Motor neuron (in vitro differentiated cells): ENCODE results near the gene EIF4A3. TPM values are rescaled to one million over a fixed set of nuclear protein-coding genes. Genes with fewer than 3 reads are reported as not detected.

Experiments used
- ATAC-seq, 8 experiments: fragments of 200-7000 bp; cut with Tn5 transposase; replicated peaks in 6 of 8; 2 replicates each; pipeline ENCODE4 v1.8.0; 2021; ENCODE audit warnings: mild to moderate bottlenecking in 8 of 8, moderate library complexity in 8 of 8
- H3K27ac ChIP-seq, 2 donors: fragments of 250-450 bp; sonication (Bioruptor Pico); 2 replicates each; pipeline ENCODE4 v1.9.0; 2021; ENCODE audit warnings: antibody characterized with exemption in 2 of 2, mild to moderate bottlenecking in 2 of 2, moderate library complexity in 1 of 2
- H3K4me1 ChIP-seq, 2 donors: fragments of 250-450 bp; sonication (Bioruptor Pico); replicated peaks in 1 of 2; 2 replicates each; pipeline ENCODE4 v1.6.1; 2021; ENCODE audit warnings: antibody characterized with exemption in 2 of 2, mild to moderate bottlenecking in 2 of 2, moderate library complexity in 1 of 2
- H3K4me3 ChIP-seq, 5 donors: fragments of 250-450 bp; sonication (Bioruptor Pico); 2 replicates each; pipeline ENCODE4 v1.9.0; 2021; ENCODE audit warnings: antibody characterized with exemption in 5 of 5, mild to moderate bottlenecking in 5 of 5, moderate library complexity in 4 of 5
- WGBS, 10 experiments: fragments of 450-650 bp; shearing (Covaris generic); methylation state at CpG; one replicate each; pipeline ENCODE4 v1.0.0; 2022; 5-methylcytosine and 5-hydroxymethylcytosine counted together
- in situ Hi-C, 9 experiments: fragments of 400-800 bp; cut with MboI; loops; one replicate each; pipeline ENCODE4 v1.15.0; 2021; ENCODE audit warnings: low sequenced_read_pairs in 9 of 9, low pct_unique_long_range_greater_than_20kb in 2 of 9; ENCODE audit not compliant: unreplicated experiment in 9 of 9
- total RNA-seq, 8 experiments: library from RNA; unstranded; fragments of 300-600 nt; gene quantifications; 2 replicates each; pipeline versions ENCODE4 v1.2.3 to v1.2.4, GENCODE V29; 2022

EIF4A3 gene
- total RNA-seq, 8 experiments from 2014 or later = 63.4 to 192 (median 95.1) TPM

GRCh38 chr17:80106176-80106575 lies 40.8 kb downstream of the EIF4A3 start:
- 47 to 93% (median 74%) methylated on average over 2 to 8 of the region's 10 CpGs; no CpG with 5 or more reads in 6 of the 10 experiments for WGBS, 10 experiments
- ATAC-seq = peak in 2 of 8 experiments; percentile 8 to 63
- Histone ChIP-seq H3K4me1 (peaks cover 30 to 32% of the 10 kb centered on the region in 2 donors), H3K27ac (no peak overlapping the region), H3K4me3 (no peak overlapping the region)
- in situ Hi-C loops = no loop called here

DNA sequence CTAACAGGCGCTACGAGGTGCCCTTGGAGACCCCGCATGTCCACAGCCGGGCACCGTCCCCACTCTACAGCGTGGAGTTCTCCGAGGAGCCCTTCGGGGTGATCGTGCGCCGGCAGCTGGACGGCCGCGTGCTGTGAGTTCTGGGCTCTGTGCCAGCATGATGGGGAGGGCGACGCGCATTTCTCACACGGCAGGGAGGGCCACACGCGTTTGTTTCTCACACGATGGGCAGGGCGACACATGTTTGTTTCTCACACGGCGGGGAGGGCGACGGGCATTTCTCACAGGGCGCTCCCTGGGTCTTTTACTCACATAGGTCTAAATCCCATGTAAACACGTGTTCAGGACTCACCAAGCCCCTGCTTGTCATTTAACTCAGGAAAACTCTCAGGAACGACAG lies 41.2 kb downstream of the EIF4A3 start:
- Histone ChIP-seq H3K4me1 (peaks cover 32 to 34% of the 10 kb centered on the region in 2 donors), H3K4me3 (no peak overlapping the region), H3K27ac (no peak overlapping the region)
- ATAC-seq = peak in 1 of 8 experiments; percentile 27
- WGBS, 10 experiments = 0 to 60% (median 55%) methylated on average over 1 to 7 of the region's 29 CpGs; no CpG with 5 or more reads in 5 of the 10 experiments
- in situ Hi-C loops = no loop called here

- whole genome bisulfite sequencing, 10 experiments = 93 to 100% methylated on average over 2 to 3 of the region's 18 CpGs; no CpG with 5 or more reads in 8 of the 10 experiments
- peaks cover 33 to 36% of the 10 kb centered on the region in 2 donors for H3K4me1 ChIP-seq
- H3K27ac ChIP-seq = no peak overlapping the region
These were observed 42.0 kb downstream of the EIF4A3 start for GRCh38 chr17:80104956-80105375.

DNA sequence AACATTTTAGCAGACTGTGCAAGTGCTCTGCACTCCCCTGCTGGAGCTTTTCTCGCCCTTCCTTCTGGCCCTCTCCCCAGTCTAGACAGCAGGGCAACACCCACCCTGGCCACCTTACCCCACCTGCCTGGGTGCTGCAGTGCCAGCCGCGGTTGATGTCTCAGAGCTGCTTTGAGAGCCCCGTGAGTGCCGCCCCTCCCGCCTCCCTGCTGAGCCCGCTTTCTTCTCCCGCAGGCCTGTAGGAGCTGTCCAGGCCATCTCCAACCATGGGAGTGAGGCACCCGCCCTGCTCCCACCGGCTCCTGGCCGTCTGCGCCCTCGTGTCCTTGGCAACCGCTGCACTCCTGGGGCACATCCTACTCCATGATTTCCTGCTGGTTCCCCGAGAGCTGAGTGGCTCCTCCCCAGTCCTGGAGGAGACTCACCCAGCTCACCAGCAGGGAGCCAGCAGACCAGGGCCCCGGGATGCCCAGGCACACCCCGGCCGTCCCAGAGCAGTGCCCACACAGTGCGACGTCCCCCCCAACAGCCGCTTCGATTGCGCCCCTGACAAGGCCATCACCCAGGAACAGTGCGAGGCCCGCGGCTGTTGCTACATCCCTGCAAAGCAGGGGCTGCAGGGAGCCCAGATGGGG lies 42.5 kb downstream of the EIF4A3 start:
- WGBS, 10 experiments = 40 to 85% (median 63%) methylated on average over 1 to 14 of the region's 26 CpGs; no CpG with 5 or more reads in 6 of the 10 experiments
- in situ Hi-C loops = no loop called here
- Histone ChIP-seq H3K4me3 (no peak overlapping the region), H3K27ac (no peak overlapping the region), H3K4me1 (peaks cover 33 to 36% of the 10 kb centered on the region in 2 donors)
- peak in 4 of 8 experiments; percentile 9 to 27 (median 14) for ATAC-seq

More at GRCh38 chr17:80104956-80105375, 42.0 kb downstream of the EIF4A3 start:
- no peak for ATAC-seq
- H3K4me3 ChIP-seq = no peak overlapping the region
- in situ Hi-C loops = no loop called here

- Histone ChIP-seq H3K27ac (no peak overlapping the region), H3K4me1 (peaks cover 33 to 36% of the 10 kb centered on the region in 2 donors)
- 20 to 100% (median 93%) methylated on average over 1 to 11 of the region's 19 CpGs; no CpG with 5 or more reads in 3 of the 10 experiments for WGBS, 10 experiments
These were observed 43.4 kb downstream of the EIF4A3 start for GRCh38 chr17:80103449-80104085.

DNA sequence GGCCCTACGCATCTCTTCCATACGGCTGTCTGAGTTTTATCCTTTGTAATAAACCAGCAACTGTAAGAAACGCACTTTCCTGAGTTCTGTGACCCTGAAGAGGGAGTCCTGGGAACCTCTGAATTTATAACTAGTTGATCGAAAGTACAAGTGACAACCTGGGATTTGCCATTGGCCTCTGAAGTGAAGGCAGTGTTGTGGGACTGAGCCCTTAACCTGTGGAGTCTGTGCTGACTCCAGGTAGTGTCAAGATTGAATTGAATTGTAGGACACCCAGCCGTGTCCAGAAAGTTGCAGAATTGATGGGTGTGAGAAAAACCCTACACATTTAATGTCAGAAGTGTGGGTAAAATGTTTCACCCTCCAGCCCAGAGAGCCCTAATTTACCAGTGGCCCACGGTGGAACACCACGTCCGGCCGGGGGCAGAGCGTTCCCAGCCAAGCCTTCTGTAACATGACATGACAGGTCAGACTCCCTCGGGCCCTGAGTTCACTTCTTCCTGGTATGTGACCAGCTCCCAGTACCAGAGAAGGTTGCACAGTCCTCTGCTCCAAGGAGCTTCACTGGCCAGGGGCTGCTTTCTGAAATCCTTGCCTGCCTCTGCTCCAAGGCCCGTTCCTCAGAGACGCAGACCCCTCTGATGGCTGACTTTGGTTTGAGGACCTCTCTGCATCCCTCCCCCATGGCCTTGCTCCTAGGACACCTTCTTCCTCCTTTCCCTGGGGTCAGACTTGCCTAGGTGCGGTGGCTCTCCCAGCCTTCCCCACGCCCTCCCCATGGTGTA lies 44.1 kb downstream of the EIF4A3 start:
- in situ Hi-C loops = no loop called here
- WGBS, 10 experiments = 35 to 92% (median 76%) methylated on average over 1 to 9 of the region's 15 CpGs; no CpG with 5 or more reads in 1 of the 10 experiments
- H3K27ac ChIP-seq = peak overlapping the region; percentile 66 to 87
- peak overlapping the region; percentile 49 to 73 (median 60) for H3K4me3 ChIP-seq
- ATAC-seq = no peak
- H3K4me1 ChIP-seq = peaks cover 33 to 36% of the 10 kb centered on the region in 2 donors

More at GRCh38 chr17:80103449-80104085, 43.4 kb downstream of the EIF4A3 start:
- ATAC-seq = peak in 2 of 8 experiments; percentile 2 to 3
- no peak overlapping the region for H3K4me3 ChIP-seq
- in situ Hi-C loops = no loop called here

DNA sequence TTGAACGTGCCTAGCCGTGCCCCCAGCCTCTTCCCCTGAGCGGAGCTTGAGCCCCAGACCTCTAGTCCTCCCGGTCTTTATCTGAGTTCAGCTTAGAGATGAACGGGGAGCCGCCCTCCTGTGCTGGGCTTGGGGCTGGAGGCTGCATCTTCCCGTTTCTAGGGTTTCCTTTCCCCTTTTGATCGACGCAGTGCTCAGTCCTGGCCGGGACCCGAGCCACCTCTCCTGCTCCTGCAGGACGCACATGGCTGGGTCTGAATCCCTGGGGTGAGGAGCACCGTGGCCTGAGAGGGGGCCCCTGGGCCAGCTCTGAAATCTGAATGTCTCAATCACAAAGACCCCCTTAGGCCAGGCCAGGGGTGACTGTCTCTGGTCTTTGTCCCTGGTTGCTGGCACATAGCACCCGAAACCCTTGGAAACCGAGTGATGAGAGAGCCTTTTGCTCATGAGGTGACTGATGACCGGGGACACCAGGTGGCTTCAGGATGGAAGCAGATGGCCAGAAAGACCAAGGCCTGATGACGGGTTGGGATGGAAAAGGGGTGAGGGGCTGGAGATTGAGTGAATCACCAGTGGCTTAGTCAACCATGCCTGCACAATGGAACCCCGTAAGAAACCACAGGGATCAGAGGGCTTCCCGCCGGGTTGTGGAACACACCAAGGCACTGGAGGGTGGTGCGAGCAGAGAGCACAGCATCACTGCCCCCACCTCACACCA lies 44.8 kb downstream of the EIF4A3 start:
- Histone ChIP-seq H3K27ac (peak overlapping the region; percentile 66 to 87), H3K4me1 (peaks cover 37% of the 10 kb centered on the region in 2 donors), H3K4me3 (peak overlapping the region; percentile 49 to 73 (median 60))
- peak; percentile 5 to 40 (median 36) for ATAC-seq
- in situ Hi-C loops = no loop called here
- 0 to 85% (median 10%) methylated on average over 1 to 6 of the region's 21 CpGs; no CpG with 5 or more reads in 4 of the 10 experiments for WGBS, 10 experiments

- Histone ChIP-seq H3K4me1 (peaks cover 43 to 44% of the 10 kb centered on the region in 2 donors), H3K27ac (peak within 1 kb of the TSS; percentile 66 to 87), H3K4me3 (peak within 1 kb of the TSS; percentile 49 to 73 (median 60))
- peak; percentile 45 to 83 (median 80) for ATAC-seq
- WGBS, 10 experiments = 0 to 10% (median 5%) methylated on average over 2 to 50 of the region's 114 CpGs; no CpG with 5 or more reads in 7 of the 10 experiments
- in situ Hi-C loops = no loop called here
These were observed 45.6 kb downstream of the EIF4A3 start, which contains the start of gene GAA for GRCh38 chr17:80101011-80101945. GAA (plus strand) TSS chr17:80101581; CDS start chr17:80104587, 3,006 bp downstream.

DNA sequence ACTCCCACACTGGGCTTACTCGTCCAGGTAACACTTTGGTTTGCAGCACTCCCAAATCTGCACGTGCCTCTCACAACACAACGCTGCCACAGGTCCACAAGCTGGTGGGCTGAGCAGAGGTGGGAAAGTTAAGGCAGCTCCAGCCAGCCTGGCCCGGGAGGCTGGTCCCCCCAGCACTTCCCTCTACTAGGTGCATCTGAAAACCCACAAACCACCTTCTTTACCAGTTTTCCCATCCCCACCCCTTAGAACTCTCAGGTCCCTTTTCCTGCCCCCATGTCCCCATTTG lies 46.9 kb downstream of the EIF4A3 start:
- H3K4me3 ChIP-seq = no peak overlapping the region
- in situ Hi-C loops = no loop called here
- no peak overlapping the region for H3K27ac ChIP-seq
- peaks cover 37 to 42% of the 10 kb centered on the region in 2 donors for H3K4me1 ChIP-seq
- no peak for ATAC-seq
- 69 to 100% (median 84%) methylated on average over 1 to 3 of the region's 4 CpGs; no CpG with 5 or more reads in 6 of the 10 experiments for WGBS, 10 experiments

GRCh38 chr17:80099291-80100034 lies 47.5 kb downstream of the EIF4A3 start:
- ATAC-seq = no peak
- H3K4me1 ChIP-seq = peaks cover 33 to 37% of the 10 kb centered on the region in 2 donors
- 17 to 100% (median 87%) methylated on average over 1 to 13 of the region's 27 CpGs; no CpG with 5 or more reads in 2 of the 10 experiments for WGBS, 10 experiments
- in situ Hi-C loops = no loop called here
- no peak overlapping the region for H3K27ac ChIP-seq
- H3K4me3 ChIP-seq = no peak overlapping the region
